CD8-positive, alpha-beta memory T cell (primary cell): ENCODE measurements around the gene TMEM233. TPM values are rescaled to one million over a fixed set of nuclear protein-coding genes. Genes with fewer than 3 reads are reported as not detected.

Source experiments
- CTCF ChIA-PET: fragments of 350-600 bp; sonication (Branson Sonifier 250); formaldehyde crosslinking; loops from one replicate; lab custom pipeline; 2021; ENCODE audit warnings: antibody characterized with exemption; lab: Charles Lee
- POLR2A ChIA-PET: fragments of 350-600 bp; sonication (Branson Sonifier 250); formaldehyde crosslinking; loops from one replicate; lab custom pipeline; 2021; ENCODE audit warnings: antibody characterized with exemption; lab: Charles Lee
- DNase-seq, 5 donors: peaks; one replicate each; pipeline versions ENCODE4 v3.0.0 to v3.0.0-alpha.2; 2020 to 2022; ENCODE audit warnings: mixed read lengths in 1 of 5
- H3K27ac ChIP-seq: one replicate; pipeline ENCODE4 v1.7.0; 2013; ENCODE audit warnings: low read depth, mild to moderate bottlenecking, low read length, moderate library complexity
- H3K27me3 ChIP-seq: 2 replicates; pipeline ENCODE4 v1.7.0; 2013; ENCODE audit warnings: low read length, mild to moderate bottlenecking; ENCODE audit not compliant: insufficient read depth, poor library complexity, severe bottlenecking
- H3K36me3 ChIP-seq: 2 replicates; pipeline ENCODE4 v1.7.0; 2013; ENCODE audit warnings: mild to moderate bottlenecking, low read length, moderate library complexity; ENCODE audit not compliant: insufficient read depth
- H3K4me1 ChIP-seq: 2 replicates; pipeline ENCODE4 v1.7.0; 2013; ENCODE audit warnings: mild to moderate bottlenecking, low read length, moderate library complexity; ENCODE audit not compliant: insufficient read depth
- H3K4me3 ChIP-seq: 2 replicates; pipeline ENCODE4 v1.7.0; 2013; ENCODE audit warnings: mild to moderate bottlenecking, low read length
- H3K9me3 ChIP-seq: 2 replicates; pipeline ENCODE4 v1.7.0; 2013; ENCODE audit warnings: mild to moderate bottlenecking, low read length
- H3K27ac Mint-ChIP-seq, 8 donors: one replicate each; pipeline ENCODE4 v1.8.0; 2020 to 2021; ENCODE audit warnings: mixed read lengths in 8 of 8, mild to moderate bottlenecking in 6 of 8, inconsistent platforms in 3 of 8, moderate library complexity in 3 of 8
- H3K27me3 Mint-ChIP-seq, 2 donors: one replicate each; pipeline ENCODE4 v1.8.0; 2020 to 2021; ENCODE audit warnings: mixed read lengths in 2 of 2, mild to moderate bottlenecking in 1 of 2, moderate library complexity in 1 of 2
- H3K36me3 Mint-ChIP-seq, 3 donors: one replicate each; pipeline ENCODE4 v1.8.0; 2020 to 2021; ENCODE audit warnings: mixed read lengths in 3 of 3, inconsistent platforms in 1 of 3, mild to moderate bottlenecking in 1 of 3
- H3K4me1 Mint-ChIP-seq, 3 donors: one replicate each; pipeline ENCODE4 v1.8.0; 2020 to 2021; ENCODE audit warnings: mixed read lengths in 3 of 3, inconsistent platforms in 1 of 3, mild to moderate bottlenecking in 1 of 3
- H3K4me3 Mint-ChIP-seq, 7 donors: one replicate each; pipeline ENCODE4 v1.8.0; 2020 to 2021; ENCODE audit warnings: mixed read lengths in 7 of 7, mild to moderate bottlenecking in 6 of 7, moderate library complexity in 4 of 7, inconsistent platforms in 2 of 7
- H3K9me3 Mint-ChIP-seq, 5 donors: one replicate each; pipeline ENCODE4 v1.8.0; 2020 to 2022; ENCODE audit warnings: mixed read lengths in 5 of 5, mild to moderate bottlenecking in 3 of 5, moderate library complexity in 2 of 5, inconsistent platforms in 1 of 5
- polyA plus RNA-seq: library from polyadenylated mRNA; unstranded; fragments of 300-500 nt; fragmentation: Illumina TruSeq; gene quantifications from one replicate; pipeline ENCODE4 v1.2.3, GENCODE V29; 2021
- total RNA-seq, 2 experiments: library from RNA; stranded (reverse); gene quantifications; one replicate each; pipeline ENCODE4 v1.2.3, GENCODE V29; 2021

The TMEM233 gene
- total and polyA plus RNA-seq, 3 experiments from 2014 or later = not detected

DNA sequence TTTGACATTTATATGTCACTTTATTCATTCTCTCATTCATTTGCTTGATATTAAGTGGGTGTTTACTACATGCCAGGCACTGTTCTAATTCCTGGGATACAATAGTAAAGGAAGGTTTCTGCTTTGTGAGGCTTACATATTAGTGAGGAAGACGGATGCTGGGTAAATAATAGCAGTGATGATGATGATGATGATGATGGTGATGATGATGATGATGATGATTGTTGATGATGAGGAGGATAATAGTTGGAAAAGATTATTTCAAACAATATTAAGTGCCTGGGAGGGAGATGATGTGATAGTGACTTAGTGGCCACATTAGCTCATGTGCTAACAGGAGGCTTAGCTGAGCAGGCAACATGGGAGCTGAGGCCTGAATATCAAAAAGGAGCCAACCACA is 19.3 kb upstream of the TMEM233 start:
- Histone ChIP-seq H3K4me3 (no peak overlapping the region), H3K27me3 (no peaks in the 10 kb centered on the region), H3K4me1 (no peaks in the 10 kb centered on the region), H3K27ac (no peak overlapping the region), H3K9me3 (no peaks in the 10 kb centered on the region), H3K36me3 (no peaks in the 10 kb centered on the region)
- no peak overlapping the region for H3K27ac Mint-ChIP-seq
- ChIA-PET POLR2A (no interaction called here), CTCF (no interaction called here)
- H3K36me3 Mint-ChIP-seq = no peaks in the 10 kb centered on the region
- peaks cover 13 to 29% of the 10 kb centered on the region in 2 donors for H3K27me3 Mint-ChIP-seq
- no peak for DNase-seq
- no peaks in the 10 kb centered on the region for H3K4me1 Mint-ChIP-seq
- H3K4me3 Mint-ChIP-seq = no peak overlapping the region
- H3K9me3 Mint-ChIP-seq = no peaks in the 10 kb centered on the region

DNA sequence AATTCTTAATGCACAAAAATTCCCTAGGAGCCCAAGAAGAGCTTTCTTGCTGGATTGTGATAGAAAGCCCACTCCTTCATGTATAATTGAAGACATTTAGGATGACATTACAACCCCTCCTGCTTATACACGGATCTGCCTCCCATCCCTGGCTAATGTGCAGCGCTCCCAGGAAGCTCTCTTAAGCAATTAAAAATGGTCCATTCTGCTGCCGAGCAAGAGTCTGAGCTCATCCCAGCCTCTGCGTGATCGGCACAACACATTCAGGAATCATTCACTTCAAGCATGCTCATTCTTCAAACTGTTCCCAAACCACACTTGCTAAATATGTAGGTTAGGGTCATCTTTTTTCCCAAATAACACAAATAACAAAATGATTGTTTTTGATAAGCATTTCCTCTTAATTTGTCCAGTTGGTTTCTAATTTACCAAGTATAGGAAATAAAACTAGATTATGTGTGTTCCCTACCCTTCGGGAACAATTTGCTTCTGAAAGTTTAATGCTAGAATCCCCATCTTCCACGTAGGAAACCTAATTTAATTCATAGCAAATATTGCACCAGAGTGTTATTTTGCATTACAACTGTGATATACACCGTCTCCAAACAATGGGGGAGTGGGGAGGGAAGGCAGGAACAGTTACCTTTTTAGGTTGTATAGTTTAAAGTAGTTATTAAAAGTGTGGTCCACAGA is 17.3 kb upstream of the TMEM233 start:
- Histone ChIP-seq H3K36me3 (no peaks in the 10 kb centered on the region), H3K9me3 (no peaks in the 10 kb centered on the region), H3K4me3 (no peak overlapping the region), H3K27ac (no peak overlapping the region), H3K27me3 (no peaks in the 10 kb centered on the region), H3K4me1 (no peaks in the 10 kb centered on the region)
- ChIA-PET POLR2A (no interaction called here), CTCF (no interaction called here)
- Mint-ChIP-seq H3K36me3 (no peaks in the 10 kb centered on the region), H3K4me1 (no peaks in the 10 kb centered on the region), H3K27ac (no peak overlapping the region), H3K4me3 (no peak overlapping the region), H3K27me3 (peaks cover 13 to 24% of the 10 kb centered on the region in 2 donors), H3K9me3 (no peaks in the 10 kb centered on the region)
- no peak for DNase-seq

GRCh38 chr12:119576915-119577314 is 16.7 kb upstream of the TMEM233 start:
- ChIA-PET CTCF (no interaction called here), POLR2A (no interaction called here)
- Histone ChIP-seq H3K9me3 (no peaks in the 10 kb centered on the region), H3K4me3 (no peak overlapping the region), H3K36me3 (no peaks in the 10 kb centered on the region), H3K4me1 (no peaks in the 10 kb centered on the region), H3K27ac (no peak overlapping the region), H3K27me3 (no peaks in the 10 kb centered on the region)
- no peak overlapping the region for H3K4me3 Mint-ChIP-seq
- H3K36me3 Mint-ChIP-seq = no peaks in the 10 kb centered on the region
- H3K9me3 Mint-ChIP-seq = no peaks in the 10 kb centered on the region
- no peaks in the 10 kb centered on the region for H3K4me1 Mint-ChIP-seq
- no peak for DNase-seq
- peaks cover 13 to 24% of the 10 kb centered on the region in 2 donors for H3K27me3 Mint-ChIP-seq
- H3K27ac Mint-ChIP-seq = no peak overlapping the region

- CTCF ChIA-PET = no interaction called here
- POLR2A ChIA-PET = no interaction called here
- Mint-ChIP-seq H3K9me3 (no peaks in the 10 kb centered on the region), H3K4me3 (no peak overlapping the region), H3K4me1 (no peaks in the 10 kb centered on the region), H3K27ac (no peak overlapping the region), H3K27me3 (peaks cover 12 to 24% of the 10 kb centered on the region in 2 donors), H3K36me3 (no peaks in the 10 kb centered on the region)
- no peaks in the 10 kb centered on the region for H3K9me3 ChIP-seq
- no peak overlapping the region for H3K4me3 ChIP-seq
- H3K27ac ChIP-seq = no peak overlapping the region
- DNase-seq = no peak
- H3K4me1 ChIP-seq = no peaks in the 10 kb centered on the region
- H3K27me3 ChIP-seq = no peaks in the 10 kb centered on the region
- H3K36me3 ChIP-seq = no peaks in the 10 kb centered on the region
Measured at GRCh38 chr12:119578112-119578511, 15.5 kb upstream of the TMEM233 start.

GRCh38 chr12:119589097-119589496 is 4.5 kb upstream of the TMEM233 start:
- H3K9me3 ChIP-seq = no peaks in the 10 kb centered on the region
- Mint-ChIP-seq H3K27ac (no peak overlapping the region), H3K27me3 (peaks cover 21 to 62% of the 10 kb centered on the region in 2 donors), H3K9me3 (peaks cover 0 to 1% (median 0%) of the 10 kb centered on the region in 5 donors), H3K4me3 (no peak overlapping the region), H3K4me1 (no peaks in the 10 kb centered on the region), H3K36me3 (no peaks in the 10 kb centered on the region)
- ChIA-PET CTCF (no interaction called here), POLR2A (no interaction called here)
- no peak for DNase-seq
- H3K27ac ChIP-seq = no peak overlapping the region
- no peaks in the 10 kb centered on the region for H3K4me1 ChIP-seq
- H3K36me3 ChIP-seq = no peaks in the 10 kb centered on the region
- H3K27me3 ChIP-seq = peaks cover 2% of the 10 kb centered on the region
- H3K4me3 ChIP-seq = no peak overlapping the region

DNA sequence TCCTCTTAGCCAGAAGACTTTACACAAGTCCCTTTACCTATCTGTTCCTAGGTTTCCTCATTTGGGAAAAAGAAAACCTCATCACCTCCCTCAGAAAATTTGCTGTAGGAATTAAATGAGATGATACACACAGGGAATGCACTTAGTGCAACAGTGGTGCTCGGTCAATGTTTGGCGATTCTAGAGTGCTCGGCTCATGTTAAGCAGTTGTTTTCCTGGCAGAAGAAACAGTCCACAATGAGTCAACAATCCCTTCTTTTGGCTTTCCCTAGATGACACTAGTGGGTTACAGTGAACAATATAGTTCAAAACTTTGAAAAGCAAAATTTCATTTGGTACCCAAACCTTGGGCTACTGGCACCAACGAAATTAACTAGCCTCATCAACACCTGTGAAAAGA is 3.9 kb upstream of the TMEM233 start:
- no peaks in the 10 kb centered on the region for H3K36me3 Mint-ChIP-seq
- CTCF ChIA-PET = no interaction called here

DNA sequence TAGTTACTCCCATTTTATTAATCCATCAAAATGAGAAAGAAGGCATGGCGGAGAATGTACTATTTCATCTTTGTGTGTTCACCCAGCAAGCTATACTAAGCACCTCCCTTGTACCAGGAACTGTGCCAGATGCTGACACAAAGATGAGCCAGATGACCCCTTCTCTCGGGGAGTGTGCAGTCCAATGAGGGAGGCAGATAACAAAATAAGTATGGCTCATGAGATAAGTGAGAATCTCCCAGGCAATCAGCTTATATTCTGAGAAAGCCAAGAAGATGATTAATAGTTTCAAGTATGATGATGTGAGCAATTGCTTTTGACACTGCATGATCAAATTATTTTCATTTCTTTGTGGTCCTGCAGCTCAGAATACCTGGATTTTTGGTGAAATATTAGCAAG is 1.3 kb upstream of the TMEM233 start:
- Histone ChIP-seq H3K27me3 (peaks cover 4% of the 10 kb centered on the region), H3K4me1 (no peaks in the 10 kb centered on the region), H3K36me3 (no peaks in the 10 kb centered on the region), H3K4me3 (no peak overlapping the region), H3K9me3 (no peaks in the 10 kb centered on the region), H3K27ac (no peak overlapping the region)
- Mint-ChIP-seq H3K4me1 (peaks cover 9 to 16% (median 11%) of the 10 kb centered on the region in 3 donors), H3K27ac (no peak overlapping the region), H3K27me3 (peaks cover 36 to 76% of the 10 kb centered on the region in 2 donors), H3K4me3 (no peak overlapping the region), H3K36me3 (no peaks in the 10 kb centered on the region), H3K9me3 (peaks cover 0 to 1% (median 0%) of the 10 kb centered on the region in 5 donors)
- POLR2A ChIA-PET = no interaction called here
- CTCF ChIA-PET = no interaction called here
- no peak for DNase-seq

More for the DNA sequence above, 3.9 kb upstream of the TMEM233 start:
- DNase-seq = no peak
- Mint-ChIP-seq H3K27ac (no peak overlapping the region), H3K4me1 (peaks cover 0 to 3% (median 0%) of the 10 kb centered on the region in 3 donors), H3K4me3 (no peak overlapping the region), H3K27me3 (peaks cover 26 to 62% of the 10 kb centered on the region in 2 donors), H3K9me3 (peaks cover 0 to 1% (median 0%) of the 10 kb centered on the region in 5 donors)
- POLR2A ChIA-PET = no interaction called here
- Histone ChIP-seq H3K36me3 (no peaks in the 10 kb centered on the region), H3K4me1 (no peaks in the 10 kb centered on the region), H3K9me3 (no peaks in the 10 kb centered on the region), H3K27ac (no peak overlapping the region), H3K4me3 (no peak overlapping the region), H3K27me3 (peaks cover 4% of the 10 kb centered on the region)

GRCh38 chr12:119594399-119594730 is 791 bp downstream of the TMEM233 start:
- H3K27ac ChIP-seq = no peak overlapping the region
- no peak overlapping the region for H3K4me3 ChIP-seq
- Mint-ChIP-seq H3K27me3 (peaks cover 45 to 81% of the 10 kb centered on the region in 2 donors), H3K4me1 (peaks cover 9 to 16% (median 11%) of the 10 kb centered on the region in 3 donors), H3K36me3 (no peaks in the 10 kb centered on the region), H3K4me3 (no peak overlapping the region), H3K27ac (no peak overlapping the region), H3K9me3 (peaks cover 0 to 1% (median 0%) of the 10 kb centered on the region in 5 donors)
- peaks cover 4% of the 10 kb centered on the region for H3K27me3 ChIP-seq
- POLR2A ChIA-PET = no interaction called here
- CTCF ChIA-PET = no interaction called here
- no peaks in the 10 kb centered on the region for H3K4me1 ChIP-seq
- H3K9me3 ChIP-seq = no peaks in the 10 kb centered on the region
- no peaks in the 10 kb centered on the region for H3K36me3 ChIP-seq
- DNase-seq = no peak
